Left lung (tissue), 10 donors: ENCODE measurements around the gene AMPD3. TPM values are rescaled to one million over a fixed set of nuclear protein-coding genes. Genes with fewer than 3 reads are reported as not detected.
A peak's percentile ranks its signal among the peaks of the same experiment; 100 is the strongest.

Source experiments
- ATAC-seq: fragments of 200-7000 bp; cut with Tn5 transposase; one replicate; pipeline ENCODE4 v1.9.1; 2020; ENCODE audit warnings: moderate library complexity
- DNase-seq, 4 donors: peaks; one replicate each; pipeline ENCODE4 v3.0.0-alpha.2; 2013 to 2020
- H3K27ac ChIP-seq, 2 donors: fragments of 200-600 bp; sonication (generic) in 1 of 2; one replicate each; pipeline versions ENCODE4 v1.5.0 to v1.8.0; 2020 to 2021
- H3K27me3 ChIP-seq, 2 donors: fragments of 200-600 bp; sonication (generic) in 1 of 2; one replicate each; pipeline versions ENCODE4 v1.5.0 to v1.8.0; 2020 to 2021
- H3K36me3 ChIP-seq, 2 donors: fragments of 200-600 bp; sonication (generic) in 1 of 2; one replicate each; pipeline versions ENCODE4 v1.5.0 to v1.8.0; 2020 to 2021
- H3K4me1 ChIP-seq, 2 donors: fragments of 200-600 bp; one replicate each; pipeline ENCODE4 v1.8.0; 2021
- H3K4me3 ChIP-seq, 2 donors: fragments of 200-600 bp; sonication (generic) in 1 of 2; one replicate each; pipeline versions ENCODE4 v1.5.0 to v1.8.0; 2020 to 2021; ENCODE audit warnings: mild to moderate bottlenecking in 1 of 2
- H3K9me3 ChIP-seq, 2 donors: fragments of 200-600 bp; sonication (generic) in 1 of 2; one replicate each; pipeline versions ENCODE4 v1.5.0 to v1.8.0; 2020 to 2021
- CTCF ChIP-seq, 2 donors: fragments of 200-600 bp; sonication (generic) in 1 of 2; IDR thresholded peaks; one replicate each; pipeline versions ENCODE4 v1.5.0 to v1.8.0; 2021; ENCODE audit warnings: antibody characterized with exemption in 2 of 2
- intact Hi-C, 2 donors: fragments of 100-400 bp; cut with DNase I; formaldehyde crosslinking; loops; one replicate each; pipeline versions ENCODE4 v1.11.2 to v1.14.2; 2022
- polyA plus RNA-seq, 6 donors: library from polyadenylated mRNA; unstranded; fragments of 120-200 nt; gene quantifications; one replicate each; pipeline ENCODE4 v1.2.1, GENCODE V29; 2013; ENCODE audit not compliant: insufficient read length in 6 of 6
- total RNA-seq, 2 donors: library from RNA; stranded (reverse); fragmentation: NEBNext Ultra II Directional; extraction: Animal tissue kit (Norgen Biotek cat#: 25700); gene quantifications; one replicate each; pipeline ENCODE4 v1.2.1, GENCODE V29; 2021
- donor health status: DM: no; HTN: yes; CAD: no.
- donor health status: DM: no; HTN: no; CAD: no.

Gene AMPD3
- total and polyA plus RNA-seq, 8 donors = 6.6 to 28.8 (median 8.1) TPM

- Histone ChIP-seq H3K36me3 (peaks cover 0 to 34% of the 10 kb centered on the region in 2 donors), H3K4me1 (peaks cover 3 to 69% of the 10 kb centered on the region in 2 donors), H3K27me3 (no peaks in the 10 kb centered on the region), H3K4me3 (peak overlapping the region in 1 of 2 donors; percentile 48), H3K27ac (peak overlapping the region in 1 of 2 donors; percentile 92), H3K9me3 (no peaks in the 10 kb centered on the region)
- intact Hi-C loops = no loop called here
- DNase-seq (peak in 1 of 4 donors; percentile 61), ATAC-seq (peak; percentile 32)
- no peak for TF ChIP-seq CTCF (IDR thresholded peaks at IDR 0.05)
Observed at GRCh38 chr11:10459029-10459970, 4.2 kb downstream of the AMPD3 start.

GRCh38 chr11:10460611-10461275, 5.7 kb downstream of the AMPD3 start:
- intact Hi-C loops = no loop called here
- DNase-seq = no peak
- peak overlapping the region in 1 of 2 donors; percentile 92 for H3K27ac ChIP-seq

GRCh38 chr11:10461276-10461790, 6.3 kb downstream of the AMPD3 start:
- Histone ChIP-seq H3K27ac (peak overlapping the region in 1 of 2 donors; percentile 92), H3K4me3 (no peak overlapping the region), H3K4me1 (peaks cover 3 to 49% of the 10 kb centered on the region in 2 donors), H3K27me3 (no peaks in the 10 kb centered on the region), H3K9me3 (no peaks in the 10 kb centered on the region), H3K36me3 (peaks cover 0 to 54% of the 10 kb centered on the region in 2 donors)
- no peak for DNase-seq
- ATAC-seq = no peak
- TF ChIP-seq CTCF (IDR thresholded peaks at IDR 0.05) = no peak
- intact Hi-C loops = no loop called here

More at GRCh38 chr11:10460611-10461275, 5.7 kb downstream of the AMPD3 start:
- TF ChIP-seq CTCF (IDR thresholded peaks at IDR 0.05) = no peak
- H3K36me3 ChIP-seq = peaks cover 0 to 48% of the 10 kb centered on the region in 2 donors
- H3K4me1 ChIP-seq = peaks cover 3 to 54% of the 10 kb centered on the region in 2 donors
- H3K9me3 ChIP-seq = no peaks in the 10 kb centered on the region
- no peak overlapping the region for H3K4me3 ChIP-seq
- no peak for ATAC-seq
- H3K27me3 ChIP-seq = no peaks in the 10 kb centered on the region

- Histone ChIP-seq H3K27me3 (no peaks in the 10 kb centered on the region), H3K4me3 (no peak overlapping the region), H3K27ac (no peak overlapping the region), H3K4me1 (peaks cover 0 to 34% of the 10 kb centered on the region in 2 donors), H3K9me3 (no peaks in the 10 kb centered on the region), H3K36me3 (peaks cover 0 to 63% of the 10 kb centered on the region in 2 donors)
- intact Hi-C loops = no loop called here
- no peak for TF ChIP-seq CTCF (IDR thresholded peaks at IDR 0.05)
- ATAC-seq (no peak), DNase-seq (no peak)
Observed at GRCh38 chr11:10462746-10463300, 7.8 kb downstream of the AMPD3 start.
